ENCODE results near the gene TASP1.

Gene TASP1

GRCh38 chr20:13608066-13608465 lies 30.7 kb downstream of the TASP1 start:
- TF ChIP-seq CTCF (IDR thresholded peaks at IDR 0.05), result no peak

GRCh38 chr20:13588049-13588448 lies 50.7 kb downstream of the TASP1 start:
- no peak for TF ChIP-seq CTCF (IDR thresholded peaks at IDR 0.05)

GRCh38 chr20:13587370-13587769 lies 51.4 kb downstream of the TASP1 start:
- TF ChIP-seq CTCF (IDR thresholded peaks at IDR 0.05), result no peak

- no peak for TF ChIP-seq CTCF (IDR thresholded peaks at IDR 0.05)
Observed at GRCh38 chr20:13586133-13586532, 52.6 kb downstream of the TASP1 start.

DNA sequence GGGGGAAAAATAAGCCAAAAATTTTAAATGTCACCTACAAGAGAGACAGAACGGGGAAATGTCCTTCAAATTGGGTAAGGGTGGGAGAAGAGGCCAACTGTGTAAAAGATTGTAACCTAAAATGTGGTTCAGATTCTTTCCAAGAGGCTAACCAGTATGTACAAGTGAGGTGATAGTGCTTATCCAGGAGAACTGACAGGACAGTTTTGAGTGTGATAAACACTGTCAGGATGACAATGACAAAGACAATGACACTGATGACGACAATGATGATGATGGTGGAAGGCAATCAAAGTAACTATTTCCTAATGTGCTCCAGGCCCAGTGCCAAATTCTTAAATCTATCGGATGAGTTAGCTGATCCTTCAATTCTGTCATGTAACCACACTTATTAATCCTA lies 57.3 kb downstream of the TASP1 start:
- TF ChIP-seq CTCF (IDR thresholded peaks at IDR 0.05), result no peak

DNA sequence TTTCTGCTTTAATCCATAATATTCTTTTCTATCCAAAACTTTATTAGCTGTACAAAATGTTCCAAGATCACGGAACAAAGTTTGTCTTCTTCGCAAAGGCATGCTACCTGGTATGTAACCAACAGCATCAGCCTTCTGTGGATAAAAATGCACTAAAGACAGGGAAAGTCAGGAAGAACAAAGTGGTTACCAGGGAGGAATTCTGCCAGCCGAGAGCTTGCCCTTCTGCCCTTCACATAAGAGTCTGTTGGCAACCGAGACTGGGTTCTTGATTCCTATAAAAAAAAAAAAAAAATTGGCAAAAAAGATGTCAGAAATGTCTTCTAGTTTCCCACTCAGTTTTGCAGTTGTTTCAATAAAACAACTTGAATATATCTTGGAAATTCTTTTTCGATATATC lies 58.0 kb downstream of the TASP1 start:
- no peak for TF ChIP-seq CTCF (IDR thresholded peaks at IDR 0.05)

- no peak for TF ChIP-seq CTCF (IDR thresholded peaks at IDR 0.05)
Observed at GRCh38 chr20:13574071-13574470, 64.7 kb downstream of the TASP1 start.

GRCh38 chr20:13571662-13572061 lies 67.1 kb downstream of the TASP1 start:
- TF ChIP-seq CTCF (IDR thresholded peaks at IDR 0.05), result no peak
